ENCODE results near the gene CASTOR1. TPM values are rescaled to one million over a fixed set of nuclear protein-coding genes. Genes with fewer than 3 reads are reported as not detected.

Gene CASTOR1
- total RNA-seq, 6 experiments from 2014 or later: 0.86 to 8.6 (median 4.0) TPM

GRCh38 chr22:30265131-30265720 is 24.1 kb downstream of the CASTOR1 start:
- no peak overlapping the region for H3K4me3 ChIP-seq
- no peak for DNase-seq

GRCh38 chr22:30263883-30264282 is 25.4 kb downstream of the CASTOR1 start:
- H3K9me3 ChIP-seq: no peaks in the 10 kb centered on the region
- intact Hi-C loops (cut with DNase I): loop anchor here in 1 of 2 donors (10.0 kb wide), 1 partner anchor 121 kb away; the partner anchor contains the start of gene RNF215
- WGBS (ENCODE audit: insufficient coverage, low coverage, low lambda C conversion rate, missing lambda C conversion rate): no CpG with 5 or more reads among the region's 17 CpGs
- no peak for TF ChIP-seq CTCF (IDR thresholded peaks at IDR 0.05)
- no peak for TF ChIP-seq POLR2A (IDR thresholded peaks at IDR 0.05)
- no peaks in the 10 kb centered on the region for H3K27me3 ChIP-seq
- no peaks in the 10 kb centered on the region for H3K36me3 ChIP-seq
- DNase-seq (no peak), ATAC-seq (no peak)
- no peak overlapping the region for H3K27ac ChIP-seq
- no peaks in the 10 kb centered on the region for H3K4me1 ChIP-seq
- H3K4me3 ChIP-seq: no peak overlapping the region

More at GRCh38 chr22:30265131-30265720, 24.1 kb downstream of the CASTOR1 start:
- no peak for TF ChIP-seq CTCF (IDR thresholded peaks at IDR 0.05)
- no peak for TF ChIP-seq POLR2A (IDR thresholded peaks at IDR 0.05)
- ATAC-seq: no peak
- Histone ChIP-seq H3K36me3 (no peaks in the 10 kb centered on the region), H3K4me1 (no peaks in the 10 kb centered on the region), H3K9me3 (no peaks in the 10 kb centered on the region), H3K27me3 (no peaks in the 10 kb centered on the region), H3K27ac (peak overlapping the region in 2 of 3 donors; percentile 59 to 65)
- intact Hi-C loops (cut with DNase I): loop anchor here (5.0 to 10.0 kb wide), 2 partner anchors 117 to 120 kb away; partner anchors contain the start of gene RNF215 (in 1 of the 2)
- no CpG with 5 or more reads among the region's 9 CpGs for WGBS (ENCODE audit: insufficient coverage, low coverage, low lambda C conversion rate, missing lambda C conversion rate)

GRCh38 chr22:30262917-30263741 is 26.2 kb downstream of the CASTOR1 start:
- Histone ChIP-seq H3K27me3 (no peaks in the 10 kb centered on the region), H3K9me3 (no peaks in the 10 kb centered on the region), H3K4me1 (no peaks in the 10 kb centered on the region), H3K4me3 (peak overlapping the region in 2 of 3 donors; percentile 20 to 24), H3K27ac (no peak overlapping the region), H3K36me3 (no peaks in the 10 kb centered on the region)
- peak; percentile 47 to 71 (median 52) for ATAC-seq
- peak; percentile 71 to 78 (median 78) for DNase-seq
- WGBS (ENCODE audit: insufficient coverage, low coverage, low lambda C conversion rate, missing lambda C conversion rate): 2% methylated on average over 9 of the region's 27 CpGs
- TF ChIP-seq CTCF (IDR thresholded peaks at IDR 0.05) (peak; percentile 93 to 99 (median 97)), POLR2A (IDR thresholded peaks at IDR 0.05) (no peak)
- intact Hi-C loops (cut with DNase I): loop anchor here in 1 of 2 donors (10.0 kb wide), 1 partner anchor 122 kb away; the partner anchor contains the start of gene RNF215

- Histone ChIP-seq H3K9me3 (no peaks in the 10 kb centered on the region), H3K4me1 (no peaks in the 10 kb centered on the region), H3K4me3 (no peak overlapping the region), H3K36me3 (no peaks in the 10 kb centered on the region), H3K27ac (no peak overlapping the region), H3K27me3 (no peaks in the 10 kb centered on the region)
- ATAC-seq: no peak
- no peak for DNase-seq
- TF ChIP-seq CTCF (IDR thresholded peaks at IDR 0.05): no peak
- no peak for TF ChIP-seq POLR2A (IDR thresholded peaks at IDR 0.05)
- no CpG with 5 or more reads among the region's 4 CpGs for WGBS (ENCODE audit: insufficient coverage, low coverage, low lambda C conversion rate, missing lambda C conversion rate)
- intact Hi-C loops (cut with DNase I): loop anchor here in 1 of 2 donors (10.0 kb wide), 1 partner anchor 123 kb away; the partner anchor contains the start of gene RNF215
Observed at GRCh38 chr22:30262112-30262511, 27.2 kb downstream of the CASTOR1 start.
